Bone marrow (tissue), 2 donors: ENCODE measurements around the gene EPHB2.

Experiments used
- DNase-seq, 2 donors: peaks; one replicate each; lab custom pipeline; 2025; lab: John Stamatoyannopoulos, UW

EPHB2 gene

DNA sequence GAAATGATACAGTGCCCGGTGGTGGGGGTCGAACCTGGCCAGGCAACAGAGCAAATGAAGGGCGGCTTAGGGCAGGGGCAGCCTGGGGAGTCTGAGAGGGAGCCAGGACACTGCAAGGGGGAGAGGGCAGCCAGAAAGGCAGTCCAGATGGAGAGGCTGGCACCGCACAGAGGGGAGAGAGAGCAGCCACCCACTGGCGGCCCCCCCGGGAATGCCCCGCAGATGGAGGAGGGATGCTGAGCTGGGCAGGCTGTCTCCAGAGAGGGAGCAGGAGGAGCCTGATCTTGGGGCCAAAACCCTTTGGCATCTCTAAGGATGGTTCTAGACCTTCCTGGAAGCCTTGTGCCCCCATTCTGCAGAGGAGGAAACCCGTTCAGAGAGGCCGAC lies 149.8 kb downstream of the EPHB2 start:
- DNase-seq: no peak

DNA sequence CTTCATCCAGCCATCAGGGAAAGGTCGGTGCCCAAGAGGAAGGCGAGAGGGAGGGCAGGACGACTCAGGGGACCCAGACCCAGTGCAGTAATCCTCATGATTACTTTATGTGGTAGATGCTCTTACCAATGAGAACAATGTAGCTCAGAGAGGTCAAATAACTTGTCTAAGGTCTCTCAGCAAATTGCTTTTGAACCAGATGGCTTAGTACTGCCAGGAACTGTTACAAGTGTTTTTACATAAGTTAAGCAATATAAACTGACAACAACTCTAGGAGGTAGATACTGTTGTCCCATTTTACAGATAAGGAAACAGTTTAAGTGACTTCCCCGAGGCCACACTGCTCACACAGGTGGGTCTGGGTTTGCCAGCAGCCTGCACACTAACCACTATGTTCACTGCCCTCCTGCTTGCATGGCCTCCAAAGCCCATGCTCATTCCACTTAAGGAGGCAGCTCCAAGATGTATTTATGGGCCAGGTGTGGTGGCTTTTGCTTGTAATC lies 150.3 kb downstream of the EPHB2 start:
- DNase-seq: no peak

DNA sequence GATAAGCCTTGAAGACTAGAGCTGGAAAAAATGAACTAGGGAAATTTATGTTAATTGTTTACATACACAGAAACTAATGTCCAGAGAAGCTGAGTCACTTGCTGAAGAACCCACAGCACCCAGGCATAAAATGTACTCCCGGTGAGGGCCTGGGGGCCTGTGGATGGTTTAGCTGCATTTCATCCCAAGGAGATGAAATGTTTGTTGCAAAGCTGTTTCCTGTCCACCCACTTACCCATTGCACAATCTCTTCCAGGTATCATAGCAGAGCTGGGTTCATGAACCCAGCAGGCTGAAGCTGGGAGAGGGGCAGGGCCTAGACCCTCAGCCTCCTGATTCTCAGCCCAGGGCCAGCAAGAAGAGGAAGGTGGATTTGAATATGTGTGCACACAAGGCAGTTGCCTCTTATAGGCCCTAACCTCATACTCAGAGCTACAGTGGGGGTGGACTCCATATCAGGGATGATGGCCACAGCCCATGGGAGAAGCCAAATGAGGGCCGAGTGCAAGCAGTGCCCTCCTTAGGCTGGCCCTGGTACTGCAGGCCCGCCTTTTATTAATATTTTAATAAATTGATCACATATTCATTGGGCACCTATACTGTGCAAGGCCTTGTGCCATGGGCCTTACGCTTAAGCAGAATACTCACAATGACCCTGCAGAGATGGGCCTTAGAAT lies 151.3 kb downstream of the EPHB2 start:
- DNase-seq: no peak

DNA sequence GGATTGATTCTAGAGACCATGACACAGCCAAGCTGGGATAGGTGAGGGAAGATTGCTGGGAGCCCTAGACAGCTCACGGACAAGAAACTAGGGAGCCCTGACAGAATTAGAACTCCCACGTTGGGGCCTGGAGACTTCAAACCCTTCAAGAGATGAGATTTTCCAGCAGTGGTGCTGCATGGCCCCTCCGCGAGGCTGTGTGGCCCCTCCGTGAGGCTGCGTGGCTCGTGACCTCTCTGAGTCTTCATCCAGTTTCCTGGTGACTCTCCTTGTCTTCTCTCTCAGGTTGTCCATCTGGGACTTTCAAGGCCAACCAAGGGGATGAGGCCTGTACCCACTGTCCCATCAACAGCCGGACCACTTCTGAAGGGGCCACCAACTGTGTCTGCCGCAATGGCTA lies 152.1 kb downstream of the EPHB2 start:
- no peak for DNase-seq

DNA sequence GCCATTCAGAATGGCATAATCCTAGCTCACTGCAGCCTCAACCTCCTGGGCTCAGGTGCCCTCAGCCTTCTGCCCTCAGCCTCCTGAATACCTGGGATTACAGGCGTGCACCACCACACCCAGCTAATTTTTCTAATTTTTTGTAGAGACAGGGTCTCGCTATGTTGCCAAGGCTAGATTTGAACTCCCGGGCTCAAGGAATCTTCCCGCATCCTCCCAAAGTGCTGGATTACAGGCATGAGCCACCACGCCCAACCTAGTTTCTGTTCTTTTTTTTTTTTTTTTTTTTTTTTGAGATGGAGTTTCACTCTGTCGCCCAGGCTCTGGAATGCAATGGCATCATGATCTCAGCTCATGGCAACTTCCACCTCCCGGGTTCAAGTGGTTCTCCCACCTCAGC lies 153.1 kb downstream of the EPHB2 start:
- no peak for DNase-seq

DNA sequence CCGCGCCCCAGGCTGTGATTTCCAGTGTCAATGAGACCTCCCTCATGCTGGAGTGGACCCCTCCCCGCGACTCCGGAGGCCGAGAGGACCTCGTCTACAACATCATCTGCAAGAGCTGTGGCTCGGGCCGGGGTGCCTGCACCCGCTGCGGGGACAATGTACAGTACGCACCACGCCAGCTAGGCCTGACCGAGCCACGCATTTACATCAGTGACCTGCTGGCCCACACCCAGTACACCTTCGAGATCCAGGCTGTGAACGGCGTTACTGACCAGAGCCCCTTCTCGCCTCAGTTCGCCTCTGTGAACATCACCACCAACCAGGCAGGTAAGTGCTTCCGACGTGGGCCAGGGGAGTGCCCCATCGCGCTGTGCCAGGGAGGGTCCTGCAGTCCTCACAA lies 154.2 kb downstream of the EPHB2 start:
- no peak for DNase-seq

DNA sequence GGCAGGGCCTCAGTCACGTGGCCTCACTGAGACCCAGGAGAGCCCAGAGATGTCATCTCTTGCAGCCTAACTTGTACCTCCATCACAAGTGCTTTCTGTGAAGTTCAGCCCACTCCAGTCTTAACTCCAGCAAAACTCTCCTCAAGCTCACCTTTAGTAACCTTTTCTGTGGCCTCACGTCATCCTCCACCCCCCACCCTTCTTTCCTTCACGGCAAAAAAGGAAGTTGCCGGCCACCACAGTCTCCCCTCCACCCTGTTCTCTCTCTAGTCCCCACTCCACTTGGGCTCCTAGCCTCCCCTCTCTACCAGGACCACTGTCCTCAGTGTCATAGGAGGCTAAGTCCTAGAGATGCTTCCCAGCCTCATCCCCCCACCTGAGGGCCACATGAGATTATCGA lies 155.1 kb downstream of the EPHB2 start:
- DNase-seq: no peak

DNA sequence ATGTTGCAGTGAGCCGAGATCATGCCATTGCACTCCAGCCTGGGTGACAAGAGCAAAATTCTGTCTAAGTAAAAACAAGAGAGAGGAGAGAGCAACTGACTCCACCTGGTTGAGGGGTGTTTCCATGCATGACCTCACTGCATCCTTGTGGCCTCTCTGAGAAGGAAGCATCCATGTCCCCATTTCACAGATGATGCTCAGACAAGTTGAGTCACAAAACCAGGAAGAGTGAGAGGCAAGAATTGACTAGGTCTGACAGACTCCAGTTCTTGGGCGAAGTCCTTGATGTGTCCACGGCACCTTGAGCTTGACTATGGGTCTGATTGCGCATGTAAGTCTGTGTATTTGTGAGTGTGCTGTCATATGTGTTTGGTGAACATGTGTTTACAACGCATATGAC lies 156.2 kb downstream of the EPHB2 start:
- no peak for DNase-seq

DNA sequence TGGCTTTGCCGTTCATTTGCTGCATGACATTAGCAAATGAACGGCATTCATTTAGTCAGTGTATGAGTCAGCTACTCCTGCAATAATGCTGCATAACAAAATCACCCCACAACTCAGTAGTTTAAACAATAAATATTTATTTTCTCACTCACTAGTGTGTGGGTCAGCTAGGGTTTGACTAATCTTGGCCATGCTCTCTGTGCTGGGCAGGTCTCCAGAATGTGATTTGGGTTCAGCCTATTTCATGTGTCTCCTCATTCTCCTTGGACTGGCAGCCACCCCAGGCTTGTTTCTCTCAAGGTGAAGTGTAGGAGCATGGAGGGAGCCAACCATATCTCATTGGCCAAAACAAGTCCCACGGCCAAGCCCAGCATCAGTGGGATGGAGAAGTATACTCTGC lies 157.7 kb downstream of the EPHB2 start:
- DNase-seq: no peak

DNA sequence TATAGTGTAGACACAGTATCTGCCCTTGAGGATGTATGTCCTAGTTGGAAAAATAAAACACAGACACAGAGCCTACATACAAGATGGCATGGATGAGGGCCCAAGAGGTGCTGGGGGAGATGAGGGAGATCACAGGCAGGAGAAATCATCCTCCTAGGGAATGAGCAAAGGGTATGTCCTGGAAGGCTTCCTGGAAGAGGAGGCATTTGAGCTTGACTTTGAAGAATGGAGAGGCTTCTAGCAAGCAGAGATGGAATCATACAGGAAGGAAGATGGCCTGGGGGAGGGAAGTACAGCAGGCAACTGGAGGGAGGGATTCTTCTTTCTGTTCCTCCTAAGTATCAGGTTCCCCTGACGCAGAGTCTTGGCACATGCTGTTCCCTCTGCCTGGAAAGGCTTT lies 158.7 kb downstream of the EPHB2 start:
- no peak for DNase-seq

DNA sequence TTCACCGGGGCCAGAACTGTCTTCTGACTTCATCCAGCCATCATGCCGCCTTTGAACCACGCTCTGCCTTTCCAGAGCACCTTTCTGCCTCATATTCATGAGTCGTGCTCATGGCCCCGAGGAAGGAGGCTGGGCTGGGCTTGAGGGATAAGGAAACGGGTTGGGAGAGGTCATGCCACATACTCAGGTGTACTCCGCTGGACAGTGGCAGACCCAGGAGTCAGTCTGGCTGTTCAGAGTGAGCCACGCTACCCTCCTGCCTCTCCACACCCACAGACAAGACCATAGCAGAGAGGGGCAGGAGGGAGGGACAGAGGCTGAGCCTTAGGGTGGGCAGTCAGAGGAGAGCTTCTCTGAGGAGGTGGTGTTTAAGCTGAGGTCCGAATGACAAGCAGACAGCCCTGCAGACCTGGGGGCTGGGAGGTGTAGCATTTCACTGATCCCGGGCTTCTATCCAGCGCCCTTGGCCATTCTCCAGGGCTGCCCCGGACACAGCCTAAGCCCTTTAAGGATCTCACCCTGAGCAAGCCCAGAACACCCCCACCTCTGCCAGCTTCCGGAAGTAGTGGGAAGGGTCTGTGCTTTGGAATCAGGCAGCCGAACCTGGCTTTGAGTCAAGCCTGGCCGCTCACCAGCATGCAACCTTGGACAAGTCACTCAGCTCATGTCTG lies 159.7 kb downstream of the EPHB2 start:
- no peak for DNase-seq

DNA sequence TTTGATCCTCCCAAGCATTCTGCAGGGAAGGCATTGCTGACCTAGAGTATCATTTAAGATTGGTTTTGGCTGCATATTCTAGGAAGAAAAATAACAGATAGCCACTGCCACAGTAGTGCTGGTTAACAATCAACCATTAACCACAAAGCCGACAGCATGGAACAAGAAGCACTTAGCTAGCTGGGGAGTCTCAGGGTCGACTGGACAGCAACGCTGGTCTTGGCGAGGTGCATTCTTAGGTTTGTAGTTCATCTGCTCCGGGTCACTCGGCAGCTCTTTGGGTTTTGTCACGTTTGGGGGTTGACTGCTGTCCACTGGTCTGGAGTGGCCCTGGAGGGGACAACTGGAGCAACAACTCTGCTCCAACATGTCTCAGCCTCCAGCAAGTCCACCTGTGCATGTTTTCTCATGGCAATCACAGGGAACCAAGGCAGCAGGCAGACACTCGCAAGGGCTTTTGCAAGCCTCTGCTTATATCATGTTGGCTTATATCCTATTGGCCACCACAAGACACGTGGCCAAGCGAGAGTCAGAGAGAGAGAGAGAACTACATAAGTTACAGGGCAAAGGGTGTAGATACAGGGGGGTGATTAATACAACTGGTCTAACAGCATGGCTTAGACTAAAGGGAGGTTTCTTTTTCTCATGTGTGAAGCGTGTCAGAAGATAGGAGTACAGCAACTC lies 162.5 kb downstream of the EPHB2 start:
- DNase-seq: no peak

DNA sequence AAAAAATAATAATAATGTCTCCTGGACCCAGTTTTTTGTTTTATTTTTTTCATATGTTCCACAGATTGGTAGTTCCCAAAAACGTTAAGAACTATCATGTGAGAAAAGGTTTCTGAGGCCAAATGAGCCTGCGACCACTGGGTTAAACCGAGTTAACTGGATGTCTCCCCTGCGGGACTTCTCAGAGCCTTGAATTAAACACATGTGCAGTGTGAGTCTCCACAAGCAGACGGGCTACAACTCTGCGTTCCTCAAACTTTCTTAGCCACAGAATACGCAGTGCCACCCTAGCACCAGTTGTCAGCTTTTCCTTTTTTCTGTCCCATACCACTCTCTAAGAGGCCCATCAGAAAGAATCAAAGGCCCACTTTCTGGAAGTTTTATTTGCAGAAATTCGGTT lies 164.1 kb downstream of the EPHB2 start:
- no peak for DNase-seq

DNA sequence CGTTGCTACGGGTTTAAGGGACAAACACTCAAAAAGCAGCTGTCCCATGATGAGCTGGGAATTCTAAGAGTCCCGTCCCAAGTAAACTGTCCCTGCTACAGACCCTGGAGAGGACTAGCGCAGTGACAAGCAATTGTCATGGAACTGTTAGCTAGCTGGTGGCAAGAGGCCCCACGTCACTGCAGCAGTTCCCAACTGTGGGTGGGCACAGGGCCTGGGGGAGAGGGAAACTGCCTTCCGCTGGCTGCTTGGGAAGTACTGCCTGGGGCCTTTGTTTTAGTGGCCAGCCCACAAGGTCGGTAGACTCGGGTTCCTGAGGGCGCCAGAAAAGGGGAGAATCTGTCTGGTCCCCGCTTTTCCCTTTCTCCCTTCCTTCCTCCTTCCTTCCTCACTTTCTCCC lies 164.6 kb downstream of the EPHB2 start:
- no peak for DNase-seq

DNA sequence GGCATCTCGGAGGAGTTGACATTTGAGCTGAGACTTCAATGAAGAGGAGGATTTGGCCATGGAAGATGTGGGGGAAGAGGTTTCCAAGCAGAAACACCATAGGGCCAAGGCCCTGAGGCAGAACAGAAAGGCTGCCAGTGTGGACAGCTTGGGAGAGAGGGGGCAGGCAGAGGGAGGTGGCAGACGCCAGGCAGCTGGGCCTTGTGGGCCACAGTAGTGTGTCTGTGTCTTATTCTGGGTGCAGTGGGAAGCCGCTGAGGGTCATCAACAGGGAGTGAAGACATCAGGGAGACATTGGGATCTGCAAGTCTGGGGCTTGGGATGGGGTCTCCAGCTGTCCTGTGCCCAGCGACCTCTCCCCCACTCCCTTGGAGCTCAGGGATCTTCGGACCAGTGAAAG lies 165.2 kb downstream of the EPHB2 start:
- DNase-seq: no peak

DNA sequence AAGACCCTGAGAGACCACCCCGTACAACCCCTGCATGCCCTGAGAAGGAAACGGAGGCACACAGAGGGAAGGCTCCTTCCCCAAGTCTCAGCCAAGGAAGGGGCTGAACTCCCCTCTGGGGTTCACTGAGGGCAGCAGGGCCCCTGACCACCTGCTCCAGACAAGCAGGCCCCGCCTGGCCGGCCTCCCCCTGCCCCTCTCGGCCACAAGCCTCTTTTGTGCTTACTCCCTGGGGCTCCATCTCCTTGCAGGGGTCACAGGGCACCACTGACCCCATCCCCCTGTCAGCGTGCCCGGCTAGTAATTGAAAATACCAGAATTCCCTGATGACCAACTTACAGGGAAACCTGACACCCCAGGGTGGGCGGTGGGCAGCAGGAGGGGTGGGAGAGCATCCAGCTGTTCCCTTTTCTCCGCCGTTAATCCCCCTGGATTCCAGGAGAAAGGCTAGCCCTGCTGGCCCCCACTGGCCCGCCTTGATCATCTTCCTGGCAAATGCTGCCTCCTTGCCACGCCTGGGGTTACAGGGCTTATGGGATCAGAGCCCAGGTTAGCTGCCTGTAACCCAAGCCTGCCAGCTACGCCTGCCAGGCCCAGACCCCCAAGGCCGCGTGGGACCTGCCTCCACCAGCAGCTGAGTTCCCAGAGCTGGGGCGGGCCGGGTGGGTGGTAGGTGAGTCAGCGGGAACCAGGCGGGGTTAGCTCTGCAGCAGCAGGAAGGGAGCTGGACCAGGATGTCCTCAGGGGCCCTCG lies 165.9 kb downstream of the EPHB2 start:
- DNase-seq: no peak

DNA sequence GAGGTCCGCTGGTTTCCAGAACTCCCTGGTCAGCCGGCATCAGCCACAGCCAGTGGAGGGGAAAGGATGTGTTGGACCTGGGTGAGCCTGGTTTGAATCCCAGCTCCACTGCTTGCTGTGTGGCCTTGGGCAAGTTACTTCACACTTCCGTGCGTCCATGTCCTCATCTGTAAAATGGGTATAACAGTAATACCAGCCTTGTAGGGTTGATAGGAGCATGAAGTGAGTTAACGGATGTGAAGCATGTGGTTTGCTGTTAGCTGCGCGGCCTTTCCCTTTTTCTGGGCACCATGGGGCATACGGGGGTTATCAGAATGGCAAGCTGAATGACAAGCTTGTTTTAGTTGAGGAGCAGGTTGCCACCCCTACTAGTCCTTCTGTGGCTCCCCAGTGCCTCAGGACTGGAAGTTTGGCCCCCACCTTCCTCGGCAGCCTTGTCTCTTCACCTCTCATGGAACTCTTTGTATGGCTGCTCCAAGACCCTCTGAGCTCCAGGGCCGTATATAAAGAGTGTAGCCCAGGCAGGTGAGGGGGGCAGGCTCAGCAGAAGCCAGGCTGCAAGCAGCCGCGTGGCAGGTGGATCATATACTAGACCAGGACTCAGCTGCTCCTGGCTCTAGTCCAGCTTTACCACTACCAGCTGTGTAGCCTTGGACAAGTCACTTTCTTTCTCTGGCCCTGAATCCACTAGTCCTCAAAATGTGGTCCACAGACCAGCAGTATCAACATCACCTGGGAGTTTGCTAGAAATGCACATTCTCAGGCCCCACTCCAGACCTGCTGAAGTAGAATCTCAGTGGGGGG lies 166.7 kb downstream of the EPHB2 start:
- no peak for DNase-seq

DNA sequence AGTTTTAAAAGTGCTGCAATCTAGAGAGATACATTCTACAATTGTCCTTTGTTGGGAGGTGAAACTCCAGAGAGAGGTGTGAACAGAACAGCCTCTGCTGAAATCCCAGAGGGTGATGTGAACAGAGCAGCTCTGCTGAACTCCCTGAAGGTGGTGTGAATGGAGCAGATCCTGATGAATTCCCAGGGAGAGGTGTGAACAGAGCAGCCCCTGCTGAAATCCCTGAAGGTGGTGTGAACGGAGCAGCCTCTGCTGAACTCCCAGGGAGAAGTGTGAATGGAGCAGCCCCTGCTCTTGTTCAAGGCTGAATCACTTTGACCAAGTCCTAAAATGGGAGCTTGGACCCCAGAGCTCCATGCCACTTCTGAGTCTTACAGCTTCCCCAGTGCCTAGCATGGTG lies 167.3 kb downstream of the EPHB2 start:
- DNase-seq: no peak

DNA sequence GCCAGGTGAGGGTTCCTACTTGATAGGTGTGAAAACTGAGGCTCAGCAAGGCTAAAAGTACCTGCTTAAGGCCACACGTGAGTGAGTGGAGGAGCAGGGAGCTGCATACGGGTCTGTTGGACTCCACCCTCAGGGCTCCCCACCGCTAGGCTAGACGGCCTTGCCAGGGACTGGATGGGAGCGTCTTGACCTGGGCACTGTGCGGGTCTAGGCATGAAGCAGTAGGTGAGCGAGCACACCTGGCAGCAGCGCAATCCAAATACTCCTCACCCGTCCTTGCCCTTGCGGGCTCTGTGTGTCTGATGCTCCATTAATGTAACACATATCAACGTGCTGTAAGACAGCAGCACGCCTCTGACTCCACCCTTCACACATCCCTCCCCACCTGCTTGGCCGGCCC lies 168.0 kb downstream of the EPHB2 start:
- no peak for DNase-seq

DNA sequence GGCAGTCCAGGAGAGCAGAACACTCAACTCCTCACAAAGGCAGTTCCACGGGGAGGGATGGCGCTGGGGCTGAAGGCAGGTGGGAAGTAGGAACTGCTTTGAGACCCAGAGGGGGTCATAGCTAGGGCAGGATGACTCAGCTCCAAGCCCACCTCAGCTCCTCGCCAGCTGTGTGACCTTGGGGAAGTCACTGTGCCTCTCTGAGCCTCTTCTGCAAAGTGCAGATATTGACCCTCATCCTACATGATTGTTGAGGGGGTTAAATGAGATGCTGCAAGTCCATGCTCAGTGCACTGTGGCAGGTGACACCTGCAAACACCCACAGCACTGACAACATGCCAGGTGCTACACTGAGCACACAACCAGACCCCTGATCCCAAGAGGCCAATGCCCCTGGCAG lies 168.8 kb downstream of the EPHB2 start:
- no peak for DNase-seq

DNA sequence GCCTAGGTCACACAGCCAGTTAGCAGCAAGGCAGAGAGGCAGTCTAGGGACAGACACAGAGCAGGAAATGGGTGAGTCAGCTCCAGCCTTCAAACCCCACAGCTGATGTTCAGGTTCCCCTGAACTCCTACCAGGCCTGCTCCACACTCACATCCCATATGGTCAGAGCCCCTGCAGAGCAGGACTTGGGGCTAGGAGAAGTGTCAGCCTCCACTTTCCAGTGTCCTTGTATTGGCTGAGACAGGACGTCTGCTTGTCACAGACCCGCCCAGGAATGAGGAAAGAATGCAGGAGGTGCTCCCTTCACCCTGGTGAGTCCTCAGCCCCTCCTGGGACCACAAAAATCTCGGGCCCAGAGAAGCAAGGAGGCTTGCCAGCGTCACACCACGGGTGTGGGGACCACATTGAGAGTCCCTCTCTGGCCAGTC lies 169.5 kb downstream of the EPHB2 start:
- DNase-seq: peak in 1 of 2 donors; percentile 38

DNA sequence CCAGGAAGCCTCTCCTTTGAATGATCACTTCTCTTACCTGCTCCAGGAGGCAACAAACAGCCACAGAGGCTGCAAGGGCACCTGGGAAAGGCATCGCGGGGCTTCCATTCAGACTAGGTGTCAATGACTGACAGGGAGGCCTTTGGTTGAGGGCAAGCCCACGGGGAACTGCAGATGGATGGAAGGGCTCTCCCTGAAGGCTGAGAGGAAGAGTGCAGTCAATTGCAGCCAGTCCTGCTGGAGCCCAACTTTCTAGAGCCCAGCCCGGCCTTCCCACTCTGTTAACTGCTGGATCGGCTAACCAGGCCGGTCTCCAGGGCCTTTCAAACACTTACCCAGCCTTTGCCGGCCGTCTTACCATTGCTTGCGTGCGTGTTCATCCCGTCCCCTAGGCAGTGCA lies 172.8 kb downstream of the EPHB2 start:
- DNase-seq: no peak
